ENCODE data around the gene DCAF15. TPM values are rescaled to one million over a fixed set of nuclear protein-coding genes. Genes with fewer than 3 reads are reported as not detected.
"Not testable (repeated sequence)": the region's sequence is repeated elsewhere in the genome, so short reads cannot be mapped to it uniquely, and the experiment has no call there.

Gene DCAF15
- total RNA-seq, 1 donor from 2014 or later = 15.4 TPM

DNA sequence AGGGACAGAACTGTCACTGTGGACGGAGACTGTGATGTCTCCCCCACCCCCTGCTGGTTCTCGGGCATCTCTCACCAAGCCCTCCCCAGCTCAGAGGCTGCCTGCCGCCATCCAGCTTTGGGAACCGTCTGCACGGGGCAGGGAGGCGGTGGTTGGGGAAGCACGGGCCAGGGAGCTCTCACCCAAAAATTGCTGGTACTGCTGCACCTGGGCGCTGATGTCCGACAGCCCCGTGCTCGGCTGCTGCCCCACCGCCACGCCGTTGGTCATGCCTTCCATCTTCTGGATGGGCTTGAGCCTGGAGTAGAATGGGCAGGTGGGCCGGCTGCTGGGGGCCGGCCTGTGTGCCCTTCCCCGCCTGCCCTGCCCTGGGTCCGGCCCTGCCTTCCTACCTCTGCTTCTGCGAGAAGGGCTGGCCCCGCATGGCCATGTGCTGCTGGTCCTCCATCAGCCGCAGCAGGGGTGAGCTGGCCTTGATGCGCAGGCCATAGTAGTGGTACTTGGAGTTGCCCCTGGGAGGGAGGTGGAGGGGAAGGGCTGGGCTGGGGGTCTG lies 16.1 kb downstream of the DCAF15 start:
- DNase-seq (no peak), ATAC-seq (ENCODE audit: poor library complexity) (no peak)
- intact Hi-C loops (cut with DNase I) = no loop called here

DNA sequence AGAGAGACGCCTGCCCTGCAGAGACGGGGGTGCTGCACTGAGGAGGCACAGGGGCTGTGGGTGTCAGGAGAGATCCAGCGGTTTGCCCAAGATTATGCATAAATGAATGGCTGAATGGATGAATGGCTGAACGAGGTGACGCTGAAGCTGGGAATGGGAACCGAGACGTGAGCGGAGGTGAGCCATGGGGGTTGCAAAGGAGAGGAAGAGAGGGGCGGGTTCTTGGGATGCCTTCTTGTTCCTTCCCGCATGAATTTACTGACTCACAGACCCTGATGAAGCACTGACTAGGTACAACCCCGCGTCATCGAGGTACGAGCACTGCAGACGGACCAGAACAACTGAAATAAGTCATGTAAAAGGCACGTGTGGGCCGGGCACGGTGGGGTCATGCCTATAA lies 16.7 kb downstream of the DCAF15 start:
- ATAC-seq (ENCODE audit: poor library complexity) (no peak), DNase-seq (no peak)
- intact Hi-C loops (cut with DNase I) = no loop called here

DNA sequence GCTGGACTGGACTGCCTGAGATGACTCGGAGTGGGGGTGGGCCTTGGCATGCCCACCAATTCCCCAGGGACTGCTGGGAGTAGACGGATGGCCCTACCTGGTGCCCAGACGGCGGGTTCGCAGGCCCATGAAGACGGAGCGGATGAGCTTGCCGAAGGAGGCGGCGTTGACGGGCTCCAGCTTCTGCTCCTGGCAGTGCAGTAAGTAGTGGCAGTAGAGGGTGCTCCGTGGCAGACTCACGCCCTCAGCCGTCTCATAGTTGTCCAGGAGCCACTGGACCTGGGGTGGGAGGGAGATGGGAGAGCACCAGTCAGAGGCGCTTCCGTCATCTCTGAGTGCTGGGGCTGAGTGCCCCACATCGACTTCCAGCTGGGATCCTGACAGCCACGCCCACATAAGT lies 17.6 kb downstream of the DCAF15 start:
- ATAC-seq (ENCODE audit: poor library complexity) = no peak
- intact Hi-C loops (cut with DNase I) = no loop called here

DNA sequence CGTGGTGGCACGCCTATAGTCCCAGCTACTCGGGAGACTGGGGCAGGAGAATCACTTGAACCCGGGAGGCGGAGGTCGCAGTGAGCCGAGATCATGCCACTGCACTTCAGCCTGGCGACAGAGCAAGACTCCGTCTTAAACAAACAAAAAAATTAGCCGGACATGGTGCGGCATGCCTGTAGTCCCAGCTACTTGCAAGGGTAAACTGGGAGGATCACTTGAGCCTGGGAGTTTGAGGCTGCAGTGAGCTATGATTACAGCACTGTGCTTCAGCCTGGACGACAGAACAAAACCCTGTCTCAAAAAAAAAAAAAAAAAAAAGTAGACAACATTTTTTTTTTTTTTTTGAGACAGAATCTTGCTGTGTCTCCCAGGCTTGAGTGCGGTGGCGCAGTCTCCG lies 19.6 kb downstream of the DCAF15 start:
- intact Hi-C loops (cut with DNase I); DNase-seq; ATAC-seq (ENCODE audit: poor library complexity): not testable (repeated sequence)

More for the DNA sequence above, 17.6 kb downstream of the DCAF15 start:
- no peak for DNase-seq

DNA sequence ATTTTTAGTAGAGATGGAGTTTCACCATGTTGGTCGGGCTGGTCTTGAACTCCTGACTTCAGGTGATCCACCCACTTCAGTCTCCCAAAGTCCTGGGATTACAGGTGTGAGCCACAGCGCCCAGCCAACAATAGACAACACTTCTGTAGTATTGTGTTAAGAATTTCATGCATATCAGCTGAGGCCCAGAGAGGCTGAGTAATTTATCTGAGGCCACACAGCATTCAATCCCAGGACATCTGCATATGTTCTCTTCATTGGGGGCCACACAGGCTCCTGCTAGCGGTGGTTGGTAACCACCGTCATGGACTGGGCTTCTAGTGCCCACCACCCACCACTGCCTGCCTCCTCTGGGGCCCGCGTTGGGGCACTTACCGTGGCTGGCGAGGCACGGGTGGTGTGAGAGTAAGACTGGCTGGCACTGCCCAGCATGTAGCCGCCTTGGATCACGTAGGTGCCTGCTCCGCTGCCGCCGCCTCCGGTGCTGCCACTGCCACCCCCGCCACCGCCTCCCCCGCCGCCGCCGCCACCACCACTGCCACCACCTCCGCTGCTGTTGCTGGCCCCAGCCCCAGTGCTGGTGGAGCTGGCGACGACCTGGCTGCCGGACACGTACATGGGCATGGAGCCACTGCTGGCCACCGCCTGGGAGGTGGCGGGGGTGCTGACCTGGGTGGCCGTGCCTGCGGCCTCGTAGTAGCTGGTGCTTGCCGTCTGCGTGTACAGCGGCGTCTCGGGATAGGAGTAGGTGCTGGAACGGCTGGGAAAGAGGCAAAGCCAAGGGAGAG lies 20.3 kb downstream of the DCAF15 start:
- intact Hi-C loops (cut with DNase I) = no loop called here
- DNase-seq (no peak), ATAC-seq (ENCODE audit: poor library complexity) (no peak)

DNA sequence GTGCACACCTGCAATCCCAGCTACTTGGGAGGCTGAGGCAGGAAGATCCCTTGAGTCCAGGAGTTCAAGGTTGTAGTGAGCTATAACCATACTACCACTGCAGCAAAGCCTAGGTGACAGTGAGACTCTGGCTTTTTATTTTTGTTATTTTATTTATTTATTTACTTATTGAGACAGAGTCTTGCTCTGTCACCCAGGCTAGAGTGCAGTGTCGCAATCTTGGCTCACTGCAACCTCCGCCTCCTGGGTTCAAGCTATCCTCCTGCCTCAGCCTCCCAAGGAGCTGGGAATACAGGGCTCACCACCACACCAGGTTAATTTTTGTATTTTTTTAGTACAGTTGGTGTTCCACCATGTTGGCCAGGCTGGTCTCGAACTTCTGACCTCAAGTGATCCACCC lies 21.2 kb downstream of the DCAF15 start:
- ATAC-seq (ENCODE audit: poor library complexity); DNase-seq; intact Hi-C loops (cut with DNase I): not testable (repeated sequence)

DNA sequence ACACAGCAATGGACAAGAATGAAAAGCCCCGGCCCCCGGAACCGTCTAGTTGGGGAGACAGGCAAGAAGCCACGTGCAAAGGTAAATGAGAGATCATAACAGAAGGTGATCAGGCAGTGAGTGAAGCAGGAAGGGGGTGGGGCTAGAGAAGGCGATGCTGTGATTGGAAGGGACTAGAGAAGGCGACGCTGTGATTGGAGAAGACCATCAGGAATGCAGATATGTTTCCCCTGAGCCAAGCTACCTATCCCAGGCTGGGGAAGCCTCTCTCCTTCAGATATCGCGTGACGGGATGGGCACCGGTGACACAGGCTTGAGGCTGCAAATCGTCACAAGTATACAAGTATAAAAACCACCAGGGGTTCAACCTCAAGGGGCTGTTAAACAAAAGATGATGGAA lies 21.8 kb downstream of the DCAF15 start:
- ATAC-seq (ENCODE audit: poor library complexity) = no peak
- intact Hi-C loops (cut with DNase I) = no loop called here
- DNase-seq = no peak

DNA sequence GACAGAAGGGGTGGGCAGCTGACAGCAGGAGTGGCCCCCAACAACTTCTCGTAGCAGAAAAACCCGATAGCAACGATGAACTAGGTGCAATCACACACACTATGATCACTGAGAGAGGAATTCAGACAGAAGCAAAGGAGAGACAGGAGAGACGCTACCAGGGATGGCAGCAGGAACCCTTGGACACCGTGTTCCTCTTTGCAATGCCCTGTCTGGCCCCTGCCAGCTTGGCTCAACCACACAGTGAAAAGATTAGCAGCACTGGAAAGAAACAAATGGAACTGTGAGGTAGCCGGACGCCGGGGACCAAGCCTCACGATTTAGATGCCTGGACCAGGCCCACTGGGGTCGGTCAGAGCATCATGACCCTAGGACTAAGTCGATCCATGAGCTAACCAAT lies 23.6 kb downstream of the DCAF15 start:
- ATAC-seq (ENCODE audit: poor library complexity) = peak; percentile 56
- no peak for DNase-seq
- intact Hi-C loops (cut with DNase I) = no loop called here

DNA sequence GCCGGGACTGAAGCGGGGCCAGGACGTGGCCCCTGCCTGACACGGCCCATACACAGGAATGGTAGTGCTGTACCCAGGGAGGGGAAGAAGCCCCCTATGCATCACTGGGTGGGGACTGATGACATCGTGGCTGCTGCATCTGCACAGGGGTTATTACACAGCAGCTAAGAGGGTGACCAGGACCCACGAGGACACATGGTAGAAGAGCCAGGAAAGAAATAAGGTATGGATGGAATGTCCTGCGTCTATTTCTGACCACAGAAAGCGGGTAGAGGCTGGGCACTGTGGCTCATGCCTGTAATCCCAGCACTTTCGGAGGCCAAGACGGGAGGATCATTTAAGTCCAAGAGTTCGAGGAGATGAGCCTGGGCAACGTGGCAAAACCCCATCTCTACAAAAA lies 24.1 kb downstream of the DCAF15 start:
- no peak for DNase-seq
- intact Hi-C loops (cut with DNase I) = no loop called here
- ATAC-seq (ENCODE audit: poor library complexity) = peak; percentile 43

DNA sequence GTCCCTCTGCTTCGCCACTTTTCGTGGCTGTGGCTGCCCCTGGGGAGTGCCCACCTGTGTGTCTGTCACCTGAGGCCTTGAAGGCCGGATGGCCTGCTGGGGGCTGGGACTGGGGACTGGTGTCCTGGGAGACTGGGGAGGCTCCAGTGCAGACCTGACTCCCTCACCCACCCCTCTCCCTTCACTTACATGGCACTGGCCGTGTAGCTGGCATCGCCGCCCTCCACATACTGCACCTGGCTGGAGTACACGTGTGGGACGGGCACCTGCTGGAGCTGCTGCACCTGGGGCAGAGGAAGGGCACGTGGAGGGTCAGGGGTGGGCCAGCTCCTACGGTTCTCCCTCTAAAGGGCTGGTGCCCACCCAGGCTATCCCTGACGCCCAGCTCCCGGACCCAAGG lies 25.5 kb downstream of the DCAF15 start:
- DNase-seq (no peak), ATAC-seq (ENCODE audit: poor library complexity) (no peak)
- intact Hi-C loops (cut with DNase I) = no loop called here

DNA sequence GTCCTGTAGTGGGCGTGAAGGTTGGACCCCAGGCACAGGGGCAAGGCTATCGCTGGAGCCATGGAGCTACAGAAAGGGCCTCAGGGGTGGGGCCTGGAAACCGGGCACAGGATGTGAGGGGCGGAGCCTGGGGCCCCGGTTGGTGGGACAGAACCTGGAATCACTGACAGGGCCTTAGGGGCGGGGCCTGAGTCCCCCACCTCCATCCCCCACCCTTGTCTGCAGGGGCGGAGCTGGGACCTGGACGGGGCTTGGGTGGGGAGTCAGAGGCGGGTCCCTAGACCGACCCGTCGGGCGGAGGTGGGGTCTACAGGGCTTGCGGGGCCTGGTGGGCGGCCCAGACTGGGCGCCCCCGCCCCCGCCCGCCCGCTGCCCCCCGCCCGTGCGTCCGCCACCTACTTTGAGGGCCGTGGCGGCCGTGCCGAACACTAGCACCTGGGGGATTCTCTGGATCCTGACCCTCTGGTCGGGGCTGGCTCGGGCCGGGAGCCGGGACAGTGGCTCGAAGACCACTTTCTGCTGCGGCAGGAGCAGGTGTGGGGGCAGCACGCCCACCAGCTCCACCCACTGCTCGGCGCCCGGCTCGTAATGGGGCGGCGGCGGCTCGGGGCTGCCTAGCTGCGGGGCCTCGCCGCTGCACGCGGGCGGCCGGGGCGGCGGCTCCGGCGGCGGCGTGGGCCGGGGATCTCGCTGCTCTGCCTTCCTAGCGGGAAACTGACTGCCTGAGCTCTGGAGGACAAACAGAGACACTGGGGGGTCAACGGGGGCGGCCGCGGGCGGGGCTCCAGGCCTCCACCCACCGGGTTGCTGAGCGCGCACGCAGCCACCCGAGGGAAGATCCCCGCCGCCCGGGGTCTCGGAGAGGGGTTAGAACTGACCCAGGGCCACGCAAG lies 26.3 kb downstream of the DCAF15 start:
- intact Hi-C loops (cut with DNase I) = no loop called here
- ATAC-seq (ENCODE audit: poor library complexity) (peak; percentile 83), DNase-seq (peak; percentile 92)

DNA sequence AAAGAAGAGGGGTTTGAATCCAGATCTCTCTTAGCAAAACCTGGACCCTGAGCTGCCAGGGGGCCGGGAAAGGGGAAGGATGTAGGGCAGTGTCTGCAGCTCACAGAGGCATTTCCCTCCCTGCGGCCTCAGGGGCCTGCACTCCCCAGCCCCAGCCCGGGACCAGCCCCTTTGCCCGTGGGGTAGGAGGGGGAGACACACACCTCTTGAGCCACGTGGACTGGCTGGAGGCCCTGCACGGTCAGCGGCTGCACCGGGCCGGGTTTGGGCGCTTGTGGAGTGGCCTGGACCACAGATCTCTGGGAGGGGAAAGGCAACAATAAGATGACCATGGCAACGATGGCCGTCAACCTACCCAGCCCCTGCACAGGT lies 26.9 kb downstream of the DCAF15 start:
- DNase-seq (no peak), ATAC-seq (ENCODE audit: poor library complexity) (peak; percentile 8)
- intact Hi-C loops (cut with DNase I) = no loop called here

DNA sequence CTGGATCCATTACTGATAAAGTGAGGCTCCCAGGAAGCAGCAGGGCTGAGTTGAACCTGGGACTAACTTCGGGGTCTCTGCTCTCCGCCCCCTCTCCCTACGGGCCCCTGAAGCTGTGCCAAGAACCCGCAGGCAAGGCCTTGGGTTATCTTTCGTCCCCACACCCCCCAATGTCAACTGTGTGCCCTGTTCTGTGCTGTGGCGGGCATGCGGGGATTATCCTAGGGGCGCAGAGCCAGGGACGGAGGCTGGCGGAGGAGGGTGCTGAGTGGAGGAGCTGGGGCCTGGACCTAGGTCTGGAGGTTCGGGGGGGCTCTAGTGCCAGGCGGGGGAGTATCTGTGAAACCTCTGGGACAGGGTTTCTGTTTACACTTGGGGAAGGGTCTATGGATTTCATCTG lies 27.4 kb downstream of the DCAF15 start:
- DNase-seq (no peak), ATAC-seq (ENCODE audit: poor library complexity) (no peak)
- intact Hi-C loops (cut with DNase I) = no loop called here

DNA sequence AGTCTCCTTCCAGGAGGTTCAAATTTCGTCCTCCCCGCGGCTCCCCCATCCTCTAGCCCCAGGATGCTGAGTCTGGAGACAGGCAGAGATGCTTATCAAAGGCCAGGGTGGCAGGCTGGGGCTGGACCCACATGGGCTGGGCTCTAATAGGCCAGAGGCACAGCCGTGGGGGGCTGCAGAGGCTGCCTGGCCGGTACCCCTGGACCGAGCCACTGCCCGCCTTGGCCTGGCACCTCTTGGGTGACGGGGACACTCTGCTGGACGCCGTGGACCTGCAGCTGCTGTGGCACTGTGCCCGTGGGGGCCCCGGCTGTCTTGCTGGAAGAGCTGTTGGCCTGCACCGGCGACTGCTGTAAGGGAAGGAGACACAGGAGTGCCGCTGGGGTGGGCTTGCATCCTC lies 28.0 kb downstream of the DCAF15 start:
- no peak for DNase-seq
- intact Hi-C loops (cut with DNase I) = no loop called here
- ATAC-seq (ENCODE audit: poor library complexity) = no peak

DNA sequence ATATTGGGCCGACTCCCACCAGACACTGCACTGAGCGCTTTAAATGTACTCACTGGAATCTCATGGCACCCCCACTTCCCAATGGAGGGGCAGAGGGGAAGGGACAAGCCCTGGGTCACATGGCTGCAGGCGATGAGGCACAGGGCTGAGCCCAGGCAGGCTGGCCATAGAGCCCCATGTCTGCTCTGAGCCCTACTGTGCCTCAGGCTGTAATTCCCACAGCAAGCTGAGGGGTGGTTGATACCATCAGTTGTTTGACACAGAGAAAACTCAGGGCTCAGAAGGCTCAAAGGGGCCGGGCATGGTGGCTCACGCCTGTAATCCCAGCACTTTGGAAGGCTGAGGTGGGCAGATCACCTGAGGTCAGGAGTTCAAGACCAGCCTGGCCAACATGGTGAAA lies 28.7 kb downstream of the DCAF15 start:
- ATAC-seq (ENCODE audit: poor library complexity) = no peak
- DNase-seq = no peak
- intact Hi-C loops (cut with DNase I) = no loop called here

DNA sequence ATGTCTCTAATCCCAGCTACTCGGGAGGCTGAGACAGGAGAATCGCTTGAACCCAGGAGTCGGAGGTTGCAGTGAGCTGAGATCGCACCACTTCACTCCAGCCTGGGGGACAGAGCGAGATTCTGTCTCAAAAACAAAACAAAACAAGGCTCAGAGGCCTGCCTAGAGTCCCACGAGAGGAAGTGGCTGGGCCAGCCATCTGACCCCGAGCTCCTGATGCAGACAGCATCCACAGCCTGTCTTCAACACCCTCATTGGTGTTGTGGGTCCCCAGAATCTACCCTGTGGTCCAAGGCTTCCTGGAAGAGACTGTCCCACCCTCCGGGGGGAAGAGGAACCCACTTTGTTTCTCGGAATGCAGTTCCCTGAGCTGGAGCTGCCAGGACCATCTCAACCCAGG lies 29.2 kb downstream of the DCAF15 start:
- intact Hi-C loops (cut with DNase I) = no loop called here
- no peak for ATAC-seq (ENCODE audit: poor library complexity)
- no peak for DNase-seq

DNA sequence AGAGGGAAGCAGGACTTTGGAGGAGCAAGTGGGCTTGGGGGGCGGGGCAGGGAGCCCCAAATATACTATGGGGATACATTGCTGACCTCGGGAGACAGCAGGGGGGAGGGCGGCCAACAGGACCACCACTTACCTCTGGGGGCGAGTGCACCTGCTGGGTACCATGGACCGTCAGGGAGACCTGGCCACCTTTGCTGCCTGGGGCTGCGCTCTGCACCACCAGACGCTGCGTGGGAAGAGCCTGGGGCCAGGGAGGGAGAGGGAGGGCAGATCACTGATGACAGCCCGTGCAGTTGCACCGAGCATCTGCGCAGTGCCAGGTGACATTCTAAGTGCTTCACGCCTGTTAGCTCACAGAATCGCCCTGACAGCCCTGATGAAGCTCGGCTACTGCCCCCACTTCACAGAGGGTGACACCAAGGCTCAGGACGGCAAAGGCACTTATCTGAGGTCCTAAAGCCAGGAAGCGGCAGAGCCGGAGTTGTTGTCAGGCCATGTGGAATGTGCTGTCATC lies 29.7 kb downstream of the DCAF15 start:
- DNase-seq (no peak), ATAC-seq (ENCODE audit: poor library complexity) (no peak)
- intact Hi-C loops (cut with DNase I) = no loop called here

DNA sequence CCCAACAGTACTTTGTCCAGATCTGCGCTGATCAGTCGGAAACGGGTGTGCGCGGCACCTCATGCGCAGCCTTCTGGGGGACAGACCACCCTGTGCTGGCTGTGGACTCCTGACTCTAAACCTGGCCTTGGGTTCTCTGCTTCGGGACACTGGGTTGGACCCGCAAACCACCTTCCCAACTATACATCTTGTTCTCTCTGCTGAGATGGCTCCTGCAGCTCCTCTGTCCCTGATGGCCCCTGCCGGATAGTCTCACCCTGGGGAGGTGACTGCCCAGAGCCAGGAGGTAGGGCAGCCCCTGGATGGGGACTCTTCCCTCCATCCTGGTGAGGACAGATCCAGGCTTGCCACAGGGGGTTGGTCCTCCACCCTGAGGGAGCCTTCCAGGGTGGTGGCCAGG lies 30.5 kb downstream of the DCAF15 start:
- DNase-seq (no peak), ATAC-seq (ENCODE audit: poor library complexity) (no peak)
- intact Hi-C loops (cut with DNase I) = no loop called here

DNA sequence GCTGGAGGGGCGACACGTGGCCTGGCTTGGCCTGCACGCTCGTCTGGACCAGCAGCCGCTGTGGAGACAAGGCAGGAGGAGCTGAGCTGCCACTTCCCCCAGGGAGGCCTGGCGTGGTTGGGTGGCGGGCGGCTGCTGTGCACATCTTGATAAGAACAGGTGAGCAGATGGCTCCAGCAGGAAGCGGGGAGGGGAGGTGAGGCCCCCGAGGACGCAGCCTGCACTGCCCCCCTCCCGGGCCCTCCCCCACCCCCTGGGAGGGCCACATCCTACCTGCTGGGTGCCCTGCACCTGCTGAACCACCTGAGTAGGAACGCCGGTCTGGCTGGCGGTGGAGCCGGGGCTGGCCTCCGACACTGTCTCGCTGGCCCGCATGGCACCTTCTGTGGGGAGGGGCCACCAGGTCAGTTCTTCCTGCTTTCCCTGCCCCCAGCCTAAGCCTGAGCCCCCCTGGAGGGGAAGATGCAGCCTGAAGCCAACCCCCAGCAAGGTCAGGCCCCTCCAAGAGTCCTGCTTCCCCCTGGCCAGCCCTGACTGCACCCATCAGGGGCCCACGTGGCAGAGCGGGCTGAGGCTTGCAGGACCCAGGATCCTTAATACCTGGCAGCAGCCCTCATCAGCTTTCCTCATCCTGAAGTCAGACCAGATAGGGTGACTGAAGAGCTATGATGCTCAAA lies 31.0 kb downstream of the DCAF15 start:
- ATAC-seq (ENCODE audit: poor library complexity) = no peak

More for the DNA sequence above, 31.0 kb downstream of the DCAF15 start:
- no peak for DNase-seq
- intact Hi-C loops (cut with DNase I) = no loop called here
